HT-29 (cell line): ENCODE results near the gene BPIFB3. TPM values are rescaled to one million over a fixed set of nuclear protein-coding genes. Genes with fewer than 3 reads are reported as not detected.

Experiments used
- DNase-seq: peaks from one replicate; pipeline ENCODE4 v3.0.0-alpha.2; 2015; ENCODE audit warnings: low spot score
- total RNA-seq: library from RNA; depleted of rRNA; stranded (reverse); fragments of >200 nt; shearing (Covaris generic); gene quantifications from 2 replicates; pipeline ENCODE4 v1.2.3, GENCODE V29; 2014

Gene BPIFB3
- total RNA-seq, 1 experiment from 2014 or later, result not detected

DNA sequence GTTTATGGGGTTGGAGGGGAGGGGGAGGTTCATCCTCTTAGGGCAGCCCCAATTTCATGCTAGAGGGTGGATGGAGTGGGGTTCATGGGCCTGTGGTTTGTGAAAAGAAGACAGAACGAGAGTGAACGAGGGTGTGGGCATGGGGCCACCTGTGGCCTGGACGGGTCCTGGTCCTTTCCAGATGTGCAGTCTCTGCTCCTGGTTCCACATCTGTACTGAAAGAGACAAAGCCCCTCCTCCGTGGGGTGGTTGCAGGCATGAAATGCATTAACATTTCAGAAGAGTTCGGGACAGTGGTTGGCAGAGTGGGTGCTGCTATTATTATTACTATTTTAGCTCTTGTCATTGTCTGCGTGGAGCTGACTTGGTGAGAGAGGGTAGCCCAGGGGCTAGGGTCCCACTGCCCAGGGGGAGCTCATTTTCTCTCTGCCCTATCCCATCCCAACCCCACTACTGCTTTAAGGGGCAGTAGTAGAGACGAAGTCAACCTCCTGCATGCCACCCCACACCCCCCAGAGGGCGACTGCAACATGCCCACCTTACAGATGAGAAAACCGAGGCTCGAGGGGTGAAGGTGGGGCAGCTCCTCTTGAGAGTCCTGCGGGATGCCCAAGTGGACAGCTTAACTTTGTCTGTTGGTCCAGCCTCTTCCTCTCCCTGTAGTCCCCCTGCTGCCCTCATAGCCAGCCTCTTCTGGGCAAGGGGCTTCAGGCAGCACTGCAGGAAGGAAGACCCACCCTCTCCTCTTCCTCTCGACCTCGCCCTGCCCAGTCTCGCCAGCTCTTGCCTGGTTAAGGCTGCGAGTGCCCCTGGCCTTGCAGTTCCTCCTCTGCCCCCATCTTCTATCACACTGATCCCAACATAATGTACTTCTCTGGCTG lies 37.8 kb upstream of the BPIFB3 start:
- no peak for DNase-seq

DNA sequence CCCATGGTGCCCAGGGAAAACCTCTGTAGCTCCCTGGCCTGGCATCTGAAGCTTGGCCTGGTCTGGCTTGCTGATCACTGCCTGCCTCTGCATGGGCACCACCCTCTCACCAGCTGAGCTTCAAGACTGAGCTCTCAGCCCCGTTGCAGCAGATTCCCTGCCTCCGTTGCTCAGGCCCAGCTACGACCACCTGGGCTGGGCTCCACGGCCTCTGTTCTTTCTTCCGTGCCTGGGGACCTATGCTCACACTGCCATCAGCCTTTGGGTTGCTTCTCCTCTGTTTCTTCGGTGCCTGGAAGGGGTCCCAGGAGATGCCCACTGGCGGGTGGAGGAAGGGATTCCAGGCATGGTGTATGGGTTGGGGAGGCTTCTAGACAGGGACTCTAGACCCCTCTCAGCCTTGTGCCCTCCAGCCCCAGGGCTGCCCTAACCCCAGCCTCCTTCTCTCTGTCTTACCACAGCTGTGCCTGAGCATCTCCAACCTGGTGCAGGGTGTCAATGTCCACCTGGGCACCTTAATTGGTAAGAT lies 37.1 kb upstream of the BPIFB3 start:
- no peak for DNase-seq

DNA sequence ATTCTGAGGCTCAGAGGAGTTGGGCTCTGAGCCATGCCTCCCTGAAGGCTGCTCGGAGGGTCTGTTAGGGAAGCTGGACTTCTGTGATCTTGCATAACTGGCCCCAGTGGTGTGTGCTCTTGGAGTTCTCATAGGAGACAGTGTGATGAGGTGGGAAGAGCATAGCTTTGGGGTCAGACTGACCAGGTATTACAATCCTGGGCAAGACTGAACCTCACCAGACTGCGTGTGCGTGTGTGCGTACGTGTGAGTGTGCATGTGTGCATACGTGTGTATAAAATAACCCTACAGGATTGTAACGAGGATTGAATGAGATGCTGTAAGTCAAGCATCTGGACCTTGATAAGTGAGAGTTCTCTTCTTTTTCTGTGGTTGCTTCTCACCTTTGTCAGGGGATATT lies 36.2 kb upstream of the BPIFB3 start:
- DNase-seq, result no peak

DNA sequence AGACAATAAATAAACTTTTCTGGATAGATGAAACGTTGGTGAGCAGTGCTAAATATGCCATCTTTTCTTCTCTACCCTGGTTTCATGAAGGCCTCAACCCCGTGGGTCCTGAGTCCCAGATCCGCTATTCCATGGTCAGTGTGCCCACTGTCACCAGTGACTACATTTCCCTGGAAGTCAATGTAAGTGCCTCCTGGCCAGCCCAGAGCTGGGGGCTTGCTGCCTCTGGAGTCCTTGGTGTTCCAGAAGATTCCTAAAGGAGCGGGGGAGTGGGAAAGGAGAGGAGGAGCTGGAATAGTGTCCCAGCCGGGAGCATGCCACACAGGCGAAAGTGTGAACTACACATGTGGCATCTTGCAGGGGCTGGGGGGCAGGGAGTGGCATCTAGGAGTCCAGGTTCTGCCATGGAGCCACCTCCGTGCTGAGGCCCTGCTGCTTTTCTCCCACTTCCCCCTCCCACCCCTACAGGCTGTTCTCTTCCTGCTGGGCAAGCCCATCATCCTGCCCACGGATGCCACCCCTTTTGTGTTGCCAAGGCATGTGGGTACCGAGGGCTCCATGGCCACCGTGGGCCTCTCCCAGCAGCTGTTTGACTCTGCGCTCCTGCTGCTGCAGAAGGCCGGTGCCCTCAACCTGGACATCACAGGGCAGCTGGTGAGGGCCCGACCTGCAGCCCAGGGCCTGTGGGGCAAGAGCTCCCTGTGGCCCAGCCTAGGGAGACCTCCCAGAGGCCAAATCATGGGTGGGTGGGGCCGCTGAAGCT lies 35.4 kb upstream of the BPIFB3 start:
- DNase-seq, result no peak

DNA sequence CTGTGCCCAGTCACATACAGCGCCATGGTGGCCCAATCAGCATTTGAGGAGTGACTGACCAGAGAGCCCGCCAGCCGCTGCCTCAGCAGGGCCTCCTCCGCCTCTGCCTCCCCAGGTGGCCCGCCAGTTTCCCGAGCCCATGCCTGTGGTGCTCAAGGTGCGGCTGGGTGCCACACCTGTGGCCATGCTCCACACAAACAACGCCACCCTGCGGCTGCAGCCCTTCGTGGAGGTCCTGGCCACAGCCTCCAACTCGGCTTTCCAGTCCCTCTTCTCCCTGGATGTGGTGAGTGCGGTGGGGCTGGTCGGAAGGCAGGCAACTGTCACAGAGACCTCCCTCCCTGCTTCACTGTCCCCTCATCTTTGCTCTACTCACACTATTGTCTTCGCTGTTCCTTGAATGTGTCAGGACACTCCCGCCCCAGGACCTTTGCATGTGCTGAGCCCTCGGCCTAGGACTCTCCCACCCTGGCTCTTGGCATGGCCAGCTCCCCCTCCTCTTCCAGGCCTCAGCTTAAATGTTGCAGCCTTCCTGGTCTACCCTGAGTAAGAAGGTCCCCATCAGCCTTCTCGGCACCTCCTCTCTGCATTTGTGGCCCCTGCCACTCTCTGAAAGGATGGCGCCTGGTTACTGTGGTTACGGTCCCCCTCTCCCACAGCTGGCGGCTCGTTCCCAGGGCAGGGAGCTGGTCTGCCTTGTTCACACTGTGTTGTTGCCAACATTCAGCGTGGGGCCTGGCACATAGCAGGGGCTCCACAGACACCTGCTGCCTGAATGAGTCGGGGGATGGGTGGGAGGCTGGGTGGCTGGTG lies 34.0 kb upstream of the BPIFB3 start:
- DNase-seq, result no peak

DNA sequence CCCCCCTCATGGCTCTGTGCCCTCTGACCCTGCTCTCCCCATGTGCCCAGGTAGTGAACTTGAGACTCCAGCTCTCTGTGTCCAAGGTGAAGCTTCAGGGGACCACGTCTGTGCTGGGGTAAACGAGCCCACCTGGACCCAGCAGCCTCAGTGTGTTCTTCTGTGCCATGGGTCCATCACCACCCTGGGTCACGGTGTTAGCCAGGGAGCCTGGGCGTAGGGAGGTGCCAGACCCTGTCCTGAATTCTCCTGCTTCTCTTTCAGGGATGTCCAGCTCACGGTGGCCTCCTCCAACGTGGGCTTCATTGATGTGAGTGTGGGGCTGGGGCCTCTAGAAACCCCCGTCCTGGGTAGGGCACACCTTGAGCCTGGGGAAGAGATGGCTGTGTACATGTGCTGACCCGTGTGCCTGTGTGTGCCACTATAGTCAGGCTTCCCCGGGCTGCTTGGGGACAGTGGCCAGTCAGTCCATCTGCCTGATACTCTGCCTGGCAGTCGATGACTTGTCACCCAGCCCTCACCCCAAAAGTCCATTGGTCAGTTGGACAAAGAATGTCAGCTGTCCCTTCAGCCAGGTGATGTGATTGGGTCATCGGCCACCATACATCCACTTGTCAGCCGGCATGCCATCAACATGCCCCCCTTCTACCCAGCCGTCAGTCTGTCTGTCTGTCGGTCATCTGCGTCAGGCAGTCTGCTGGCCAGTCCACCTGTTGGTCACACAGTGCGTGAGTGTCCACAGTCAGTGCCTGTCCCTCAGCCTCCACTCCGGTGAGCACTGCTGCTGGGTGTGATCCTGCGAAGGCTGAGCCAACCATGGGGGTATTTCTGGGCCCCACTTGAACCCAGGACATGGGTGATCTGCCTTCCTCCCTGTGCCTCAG lies 33.2 kb upstream of the BPIFB3 start:
- no peak for DNase-seq

DNA sequence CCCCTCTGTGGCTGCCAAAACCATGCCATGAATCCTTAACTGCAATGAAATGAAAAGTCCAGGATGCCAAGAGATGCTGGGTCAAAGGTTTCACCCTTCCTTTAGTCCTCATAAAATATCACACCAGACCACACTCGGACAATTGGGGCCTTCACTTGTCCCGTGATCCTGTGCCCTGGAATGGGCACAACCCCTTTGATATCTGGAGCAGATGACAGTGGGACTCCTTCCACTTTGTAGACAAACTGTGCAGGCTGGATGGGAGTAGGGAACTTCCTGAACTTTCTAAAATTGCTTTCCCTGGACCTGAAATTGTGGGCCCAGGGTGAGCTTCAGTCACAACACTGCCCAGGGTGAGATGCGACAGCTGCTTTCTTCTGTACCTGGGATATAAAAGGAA lies 31.8 kb upstream of the BPIFB3 start:
- DNase-seq, result no peak

DNA sequence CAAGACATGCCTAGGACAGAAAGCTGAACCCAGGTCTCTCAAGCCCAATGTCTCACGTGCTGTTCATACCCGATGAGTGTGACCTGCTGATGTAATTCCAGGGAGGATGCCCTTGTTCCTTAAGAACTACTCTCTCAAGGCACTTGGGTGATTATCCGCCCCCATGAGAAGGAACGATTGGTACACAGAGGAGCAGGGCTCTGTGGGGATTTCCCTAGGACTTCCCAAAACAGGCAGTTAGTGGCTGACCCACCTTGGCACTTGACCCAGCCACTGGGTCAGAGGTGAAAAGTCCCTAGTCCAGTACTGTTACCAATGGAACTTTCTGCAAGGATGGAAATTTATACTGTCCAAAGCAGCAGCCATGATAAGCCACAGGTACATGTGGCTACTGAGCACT lies 31.4 kb upstream of the BPIFB3 start:
- no peak for DNase-seq

DNA sequence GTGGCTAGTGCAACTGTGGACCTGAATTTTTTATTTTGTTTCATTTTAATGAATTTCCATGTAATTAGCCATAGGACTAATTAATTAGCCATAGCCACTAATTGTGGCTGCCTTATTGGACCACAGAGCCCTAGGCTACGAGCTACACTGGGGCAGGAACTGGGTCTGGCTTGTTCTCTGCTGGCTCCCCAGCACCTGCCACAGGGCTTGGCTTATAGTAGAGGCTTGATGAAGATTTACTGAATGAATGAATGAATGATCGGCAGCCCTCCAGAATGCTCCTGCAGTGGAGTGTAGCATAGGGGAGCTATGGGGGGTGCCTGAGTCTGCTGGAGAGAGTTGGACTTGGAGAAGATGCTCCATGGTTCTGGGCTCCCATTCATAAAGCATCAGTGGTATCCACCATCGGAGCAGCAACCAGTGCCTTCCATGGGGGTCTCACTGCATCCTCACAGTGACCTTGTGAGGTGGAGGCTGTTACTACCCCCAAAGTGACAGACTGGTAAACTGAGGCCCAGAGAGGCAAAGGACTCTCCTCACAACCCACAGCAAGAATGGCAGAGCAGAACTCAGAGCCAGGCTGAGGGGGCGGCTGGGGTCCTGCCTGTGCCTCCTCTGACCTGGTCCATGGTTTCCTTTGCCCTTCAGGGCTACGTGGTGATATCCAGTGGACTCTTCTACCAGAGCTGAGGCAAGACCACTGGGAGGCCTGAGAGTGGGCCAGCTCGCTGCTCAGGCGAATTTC lies 30.8 kb upstream of the BPIFB3 start:
- no peak for DNase-seq

DNA sequence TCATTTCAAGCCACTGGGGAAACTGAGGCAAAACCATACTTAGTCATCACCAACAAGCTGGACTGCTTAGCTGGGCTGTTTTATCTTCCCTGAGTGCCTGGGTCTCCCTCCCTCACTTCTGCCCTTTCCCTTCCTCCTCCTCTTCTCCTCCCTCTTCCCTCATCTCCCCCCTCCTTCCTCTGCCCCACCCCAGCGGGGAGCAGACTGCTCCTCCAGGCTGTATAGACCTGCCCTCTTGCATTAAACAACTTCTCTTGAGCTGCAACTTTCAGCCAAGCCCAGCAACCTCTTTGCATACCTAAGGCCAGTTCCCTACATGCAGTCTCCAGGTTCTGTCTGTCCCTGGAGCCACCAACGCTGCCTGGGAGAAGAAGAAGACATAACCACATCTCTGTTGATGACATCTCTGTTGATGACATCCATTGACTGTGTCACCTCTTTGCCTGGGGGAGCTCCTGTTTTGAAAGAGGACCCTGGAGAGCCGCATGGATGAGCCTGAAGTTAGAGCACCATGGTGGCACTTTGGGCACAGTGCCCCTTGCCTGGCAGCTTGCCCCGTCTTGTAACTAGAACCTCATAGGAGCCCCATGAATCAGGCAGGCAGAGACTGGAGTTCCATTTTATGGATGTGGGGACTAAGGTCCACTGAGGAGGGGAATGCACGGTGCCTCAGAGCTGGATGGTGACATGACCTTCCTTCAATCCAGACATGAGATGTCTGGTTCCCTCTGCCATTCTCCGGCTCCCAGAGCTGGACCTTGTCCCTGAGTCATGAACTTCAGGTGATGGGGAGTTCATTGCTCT lies 30.1 kb upstream of the BPIFB3 start:
- no peak for DNase-seq

DNA sequence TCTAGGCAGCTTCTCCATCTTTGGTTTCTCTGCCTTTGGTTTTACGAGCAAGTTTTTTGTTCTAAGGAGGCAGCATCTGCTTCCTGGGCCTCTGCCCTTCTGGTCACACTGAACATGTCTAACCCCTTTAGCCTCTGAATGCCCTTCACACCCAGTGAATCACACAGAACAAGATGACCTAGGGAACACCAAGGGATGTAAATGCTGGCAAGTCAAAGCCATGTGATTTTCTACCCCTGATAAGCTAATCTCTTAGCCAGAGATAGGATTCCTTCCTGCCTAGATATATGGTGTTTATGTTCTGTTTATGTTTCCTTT lies 29.5 kb upstream of the BPIFB3 start:
- no peak for DNase-seq

DNA sequence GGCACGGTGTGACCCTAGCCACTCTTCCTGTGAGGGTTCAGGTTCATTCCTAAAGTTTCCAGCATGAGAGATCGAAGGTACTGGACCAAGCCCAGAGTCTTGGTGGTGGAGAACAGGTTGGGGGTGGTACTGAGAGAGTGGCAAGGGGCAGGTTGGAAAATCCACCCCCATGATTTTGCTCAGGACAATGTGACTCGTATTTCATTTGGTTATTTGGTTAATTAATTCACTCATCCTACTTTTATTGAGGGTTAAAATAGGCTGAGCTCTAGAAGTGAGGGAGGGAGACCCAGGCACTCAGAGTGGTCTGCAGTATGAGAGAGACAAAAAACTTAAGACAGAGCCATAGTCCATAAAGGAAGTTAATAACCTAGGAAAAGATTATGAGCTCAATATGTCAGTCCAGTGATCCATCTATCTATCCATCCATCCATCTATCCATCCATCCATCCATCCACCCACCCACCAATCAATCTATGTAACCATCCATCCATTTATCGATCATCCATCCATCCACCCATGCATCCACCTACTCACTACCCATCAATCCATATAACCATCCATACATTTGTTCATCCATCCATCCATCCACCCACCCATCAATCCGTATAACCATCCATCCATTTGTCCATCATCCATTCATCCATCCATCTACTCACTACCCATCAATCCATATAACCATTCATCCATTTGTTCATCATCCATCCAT lies 28.9 kb upstream of the BPIFB3 start:
- no peak for DNase-seq

DNA sequence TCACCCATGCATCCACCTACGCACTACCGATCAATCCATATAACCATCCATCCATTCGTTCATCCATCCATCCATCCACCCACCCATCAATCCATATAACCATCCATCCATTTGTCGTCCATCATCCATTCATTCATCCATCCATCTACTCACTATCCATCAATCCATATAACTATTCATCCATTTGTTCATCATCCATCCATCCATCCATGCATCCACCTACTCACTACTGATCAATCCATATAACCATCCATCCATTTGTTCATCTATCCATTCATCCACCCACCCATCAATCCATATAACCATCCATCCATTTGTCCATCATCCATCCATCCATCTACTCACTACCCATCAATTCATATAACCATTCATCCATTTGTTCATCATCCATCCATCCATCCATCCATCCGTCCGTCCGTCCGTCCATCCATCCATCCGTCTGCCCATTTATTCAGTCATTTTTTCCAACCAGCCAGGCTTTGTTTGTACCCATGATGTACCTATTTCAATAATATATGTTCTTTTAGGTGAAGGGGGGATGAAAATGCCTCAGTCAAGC lies 28.3 kb upstream of the BPIFB3 start:
- DNase-seq, result no peak

DNA sequence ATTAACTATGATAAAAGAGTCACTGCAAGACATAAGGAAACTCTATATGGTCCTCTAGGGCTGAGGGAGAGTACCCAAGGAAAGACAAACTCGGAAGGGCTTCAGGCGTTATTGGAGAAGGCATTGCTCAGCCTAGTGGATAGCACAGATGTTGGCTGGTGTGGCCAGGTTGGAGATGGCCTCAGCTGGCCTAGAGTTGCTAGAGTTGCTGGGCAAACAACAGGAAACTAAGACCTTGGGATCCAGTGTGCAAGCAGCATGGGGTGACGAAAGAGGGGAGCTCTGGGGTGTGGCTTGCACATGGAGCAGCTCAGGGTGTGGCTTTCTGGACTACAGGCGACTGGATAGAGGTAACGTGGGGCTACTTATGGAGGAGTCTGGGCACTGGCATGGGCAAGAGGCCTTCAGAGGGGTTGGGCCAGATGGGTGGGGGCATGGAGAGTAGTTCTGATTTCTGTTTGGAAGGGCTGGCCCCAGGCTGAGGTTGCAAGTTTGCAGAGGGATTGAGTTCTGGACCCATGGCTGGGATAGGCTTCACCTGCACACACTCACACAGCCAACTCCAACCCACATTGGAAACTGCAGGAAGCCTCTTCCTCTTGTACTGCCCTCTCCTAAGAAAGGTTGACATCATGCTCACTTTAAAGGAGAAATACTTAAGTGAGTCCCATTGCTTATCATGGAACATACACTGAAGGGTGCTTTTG lies 27.5 kb upstream of the BPIFB3 start:
- DNase-seq, result no peak

DNA sequence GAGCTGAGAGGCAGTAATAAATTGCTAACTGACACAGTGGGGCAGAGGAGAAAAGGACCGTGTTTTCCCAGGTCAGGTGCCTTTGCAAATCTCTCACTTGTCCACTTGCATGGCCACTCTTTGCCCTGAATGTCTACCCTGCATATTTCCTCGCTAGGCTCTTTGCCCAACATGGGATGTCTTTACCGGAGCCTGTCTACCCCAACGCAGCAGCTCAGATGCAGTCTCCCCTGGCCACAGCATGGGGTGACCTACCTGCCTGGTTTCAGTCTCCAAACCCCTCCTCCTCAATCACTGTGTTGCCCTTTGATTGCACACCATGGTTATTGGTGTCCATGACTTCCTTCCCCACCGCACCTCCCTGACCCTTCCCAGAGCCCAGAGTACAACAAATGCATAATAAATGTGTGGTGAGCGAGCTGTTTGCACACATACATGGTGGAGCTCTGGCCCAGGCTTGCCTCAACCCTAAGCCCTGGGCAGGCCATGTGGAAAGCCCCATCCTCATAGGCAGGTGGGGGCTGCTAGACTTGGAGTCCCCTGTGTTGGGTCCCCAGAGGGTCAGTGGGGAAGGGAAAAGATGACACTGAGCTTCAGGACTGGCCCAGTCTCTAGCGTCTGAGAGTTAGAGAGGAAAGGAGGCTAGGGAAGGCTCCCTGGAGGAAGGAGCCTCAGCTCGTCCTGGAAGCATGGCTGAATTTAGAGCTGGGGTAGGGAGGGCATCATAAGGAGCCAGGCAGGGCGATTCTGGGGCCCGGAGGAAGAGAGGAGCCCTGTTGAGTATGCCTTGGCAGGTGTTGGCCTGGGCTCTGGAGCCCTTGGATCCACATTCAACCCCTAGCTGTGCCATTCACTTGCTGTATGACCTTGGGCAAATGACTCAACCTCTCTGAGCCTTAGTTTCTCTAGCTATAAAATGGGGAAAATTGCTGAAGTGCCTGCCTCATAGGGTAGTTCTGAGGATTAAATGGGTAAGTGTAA lies 26.6 kb upstream of the BPIFB3 start:
- no peak for DNase-seq
